GM12874 (cell line): Measurements from ENCODE around the gene KRT77.

Source experiments
- TF ChIP-seq, protein P1 (sequence below): IDR thresholded peaks from 2 replicates; pipeline ENCODE4 v1.5.1; 2011; ENCODE audit warnings: low read depth, mild to moderate bottlenecking, control low read depth, low read length, moderate library complexity; ENCODE audit not compliant: insufficient read depth

The KRT77 gene

DNA sequence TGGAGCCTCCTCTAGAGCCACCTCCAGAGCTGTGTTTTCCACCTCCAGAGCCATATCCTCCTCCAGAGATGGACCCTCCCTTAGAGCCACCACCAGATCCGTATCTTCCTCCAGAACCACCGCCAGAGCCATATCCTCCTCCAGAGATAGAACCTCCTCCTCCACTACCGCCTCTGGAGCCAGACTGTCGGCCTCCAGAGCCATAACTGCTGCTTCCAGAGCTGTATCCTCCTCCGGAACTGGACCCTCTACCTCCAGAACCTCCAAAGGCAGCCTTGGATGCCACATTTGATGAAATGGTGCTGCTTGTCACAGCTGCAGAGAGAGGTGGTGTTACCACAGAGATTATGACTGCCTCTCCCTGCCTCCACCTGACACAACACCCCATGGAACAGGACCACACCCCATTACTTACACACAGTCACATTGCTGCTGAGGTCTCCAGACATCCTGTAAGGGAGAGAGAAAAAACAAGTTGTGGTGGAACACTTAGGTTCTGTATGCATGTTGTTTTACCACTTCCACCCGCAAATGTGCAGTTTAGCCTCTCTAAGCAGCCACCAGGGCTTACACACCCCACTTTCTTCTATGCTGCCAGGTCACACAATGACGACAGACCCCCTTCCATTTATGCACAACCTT, 58.1 kb downstream of the KRT77 start:
- TF ChIP-seq, protein P1, sequence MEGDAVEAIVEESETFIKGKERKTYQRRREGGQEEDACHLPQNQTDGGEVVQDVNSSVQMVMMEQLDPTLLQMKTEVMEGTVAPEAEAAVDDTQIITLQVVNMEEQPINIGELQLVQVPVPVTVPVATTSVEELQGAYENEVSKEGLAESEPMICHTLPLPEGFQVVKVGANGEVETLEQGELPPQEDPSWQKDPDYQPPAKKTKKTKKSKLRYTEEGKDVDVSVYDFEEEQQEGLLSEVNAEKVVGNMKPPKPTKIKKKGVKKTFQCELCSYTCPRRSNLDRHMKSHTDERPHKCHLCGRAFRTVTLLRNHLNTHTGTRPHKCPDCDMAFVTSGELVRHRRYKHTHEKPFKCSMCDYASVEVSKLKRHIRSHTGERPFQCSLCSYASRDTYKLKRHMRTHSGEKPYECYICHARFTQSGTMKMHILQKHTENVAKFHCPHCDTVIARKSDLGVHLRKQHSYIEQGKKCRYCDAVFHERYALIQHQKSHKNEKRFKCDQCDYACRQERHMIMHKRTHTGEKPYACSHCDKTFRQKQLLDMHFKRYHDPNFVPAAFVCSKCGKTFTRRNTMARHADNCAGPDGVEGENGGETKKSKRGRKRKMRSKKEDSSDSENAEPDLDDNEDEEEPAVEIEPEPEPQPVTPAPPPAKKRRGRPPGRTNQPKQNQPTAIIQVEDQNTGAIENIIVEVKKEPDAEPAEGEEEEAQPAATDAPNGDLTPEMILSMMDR: no peak

DNA sequence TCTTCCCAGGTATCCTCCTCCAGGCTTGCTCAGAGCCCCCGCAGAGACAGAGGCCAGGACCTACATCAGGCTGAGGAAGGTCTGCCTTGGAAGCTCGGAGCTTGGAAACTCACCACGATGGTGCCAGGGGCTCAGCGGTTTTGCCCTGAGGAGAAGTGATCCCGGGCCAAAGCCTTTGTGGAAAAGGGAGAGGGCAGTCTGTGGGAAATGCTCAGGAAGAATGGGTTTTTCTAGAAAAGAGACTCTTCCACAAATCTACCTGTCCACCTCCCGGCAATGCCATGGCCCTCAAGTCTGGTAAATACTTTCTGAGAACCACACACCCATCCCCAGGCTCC, 59.3 kb downstream of the KRT77 start:
- TF ChIP-seq, protein P1: no peak

GRCh38 chr12:52643233-52644077, 59.9 kb downstream of the KRT77 start:
- TF ChIP-seq, protein P1: no peak

DNA sequence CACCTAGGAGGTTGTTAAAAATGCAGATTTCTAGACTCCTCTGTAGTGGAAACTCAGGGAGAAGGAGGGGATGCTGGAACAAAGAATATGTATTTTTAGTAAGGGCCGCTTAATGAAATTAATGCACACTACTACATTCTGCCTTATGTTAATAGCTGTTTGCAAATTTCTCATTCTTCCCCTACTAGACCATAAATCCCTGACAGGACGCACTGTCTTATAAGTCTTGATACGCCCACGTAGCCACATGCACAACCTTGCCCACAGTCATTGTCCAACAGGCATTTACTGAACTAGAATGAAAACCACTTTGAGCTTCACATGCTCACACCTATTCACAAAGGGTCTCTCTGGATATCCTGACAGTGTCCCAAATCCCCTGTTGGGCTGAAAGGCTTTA, 61.9 kb downstream of the KRT77 start:
- TF ChIP-seq, protein P1: no peak
